PC-9 (cell line): ENCODE data around the gene LAG3. TPM values are rescaled to one million over a fixed set of nuclear protein-coding genes. Genes with fewer than 3 reads are reported as not detected.

Experiments
- BruUV-seq: library from RNA; stranded (reverse); fragments of 400-500 nt; replicated peaks from 2 replicates; lab custom pipeline; 2021; lab: Mats Ljungman, UMichigan
- CTCF ChIA-PET: fragments of 300-600 bp; sonication (Branson Sonifier 250); formaldehyde crosslinking; loops from one replicate; lab custom pipeline; 2022; ENCODE audit warnings: antibody characterized with exemption; lab: Charles Lee
- POLR2A ChIA-PET: fragments of 300-600 bp; sonication (Branson Sonifier 250); formaldehyde crosslinking; loops from one replicate; lab custom pipeline; 2022; ENCODE audit warnings: antibody characterized with exemption; ENCODE audit not compliant: unreplicated experiment; lab: Charles Lee
- DNase-seq, 2 experiments: peaks; one replicate each; pipeline versions ENCODE4 v3.0.0 to v3.0.0-alpha.2; 2015 to 2022; ENCODE audit warnings: mixed read lengths in 1 of 2
- H2AFZ ChIP-seq: fragments of 200-600 bp; sonication (generic); 2 replicates; pipeline ENCODE4 v1.8.1; 2017; ENCODE audit warnings: antibody characterized with exemption
- H3F3A ChIP-seq: fragments of 200-600 bp; sonication (generic); 2 replicates; pipeline ENCODE4 v1.8.1; 2017; ENCODE audit warnings: antibody characterized with exemption, mild to moderate bottlenecking, low read depth; ENCODE audit not compliant: insufficient read depth
- H3K27ac ChIP-seq: fragments of 200-600 bp; sonication (generic); 2 replicates; pipeline ENCODE4 v1.6.1; 2016; ENCODE audit warnings: mixed run types
- H3K27me3 ChIP-seq: fragments of 200-600 bp; sonication (generic); 2 replicates; pipeline ENCODE4 v1.6.1; 2016; ENCODE audit warnings: low read depth, mixed run types; ENCODE audit not compliant: insufficient read depth
- H3K36me3 ChIP-seq: fragments of 200-600 bp; sonication (generic); 2 replicates; pipeline ENCODE4 v1.6.1; 2016; ENCODE audit warnings: low read depth, mixed run types
- H3K4me1 ChIP-seq: fragments of 200-600 bp; sonication (generic); replicated peaks from 2 replicates; pipeline ENCODE4 v1.6.1; 2016; ENCODE audit warnings: mixed run types; ENCODE audit not compliant: insufficient read depth
- H3K4me2 ChIP-seq: fragments of 200-600 bp; sonication (generic); 2 replicates; pipeline ENCODE4 v1.6.1; 2017; ENCODE audit warnings: mixed run types
- H3K4me3 ChIP-seq: fragments of 200-600 bp; sonication (generic); 2 replicates; pipeline ENCODE4 v1.6.1; 2016; ENCODE audit warnings: mixed run types
- H3K79me2 ChIP-seq: fragments of 200-600 bp; sonication (generic); 2 replicates; pipeline ENCODE4 v1.6.1; 2017; ENCODE audit warnings: low read depth, mixed run types
- H3K9me2 ChIP-seq: fragments of 200-600 bp; sonication (generic); 2 replicates; pipeline ENCODE4 v1.8.1; 2017; ENCODE audit warnings: mild to moderate bottlenecking; ENCODE audit not compliant: insufficient read depth
- H3K9me3 ChIP-seq: fragments of 200-600 bp; sonication (generic); 2 replicates; pipeline ENCODE4 v1.8.1; 2016; ENCODE audit warnings: low read depth; ENCODE audit not compliant: insufficient read depth
- H4K20me1 ChIP-seq: fragments of 200-600 bp; sonication (generic); 2 replicates; pipeline ENCODE4 v1.8.1; 2017; ENCODE audit not compliant: insufficient read depth
- EZH2 ChIP-seq: fragments of 200-600 bp; sonication (generic); IDR thresholded peaks from 2 replicates; pipeline ENCODE4 v1.8.0; 2017; ENCODE audit warnings: antibody characterized with exemption, low read depth
- intact Hi-C: fragments of 100-400 bp; cut with micrococcal nuclease; formaldehyde crosslinking; loops from one replicate; pipeline ENCODE4 v1.10.0; 2022; ENCODE audit not compliant: unreplicated experiment
- total RNA-seq: library from RNA; stranded (reverse); gene quantifications from 2 replicates; pipeline ENCODE4 v1.2.3, GENCODE V29; 2021
- TF ChIP-seq, protein P1 (sequence below): fragments of 200-600 bp; sonication (generic); conservative IDR thresholded peaks from 2 replicates; pipeline ENCODE4 v1.6.1; 2017; ENCODE audit warnings: mixed run types, antibody characterized with exemption, mild to moderate bottlenecking, moderate library complexity

Gene LAG3
- total RNA-seq, 1 experiment from 2014 or later, result 10.5 TPM

DNA sequence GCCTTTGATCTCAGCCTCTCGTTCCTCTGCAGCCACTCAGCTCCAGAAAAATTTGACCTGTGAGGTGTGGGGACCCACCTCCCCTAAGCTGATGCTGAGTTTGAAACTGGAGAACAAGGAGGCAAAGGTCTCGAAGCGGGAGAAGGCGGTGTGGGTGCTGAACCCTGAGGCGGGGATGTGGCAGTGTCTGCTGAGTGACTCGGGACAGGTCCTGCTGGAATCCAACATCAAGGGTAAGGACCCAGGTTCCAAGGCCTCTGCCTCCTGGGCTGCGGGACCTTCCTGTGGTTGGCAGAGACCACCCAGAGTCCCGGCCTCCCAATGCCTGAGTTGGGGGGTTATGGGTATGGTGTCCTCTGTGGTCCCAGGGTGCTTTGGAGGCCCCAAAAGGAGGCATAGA is 44.8 kb downstream of the LAG3 start:
- Histone ChIP-seq H3K9me3 (no peaks in the 10 kb centered on the region), H3K36me3 (no peaks in the 10 kb centered on the region), H3K9me2 (no peaks in the 10 kb centered on the region), H3K27ac (no peak overlapping the region), H2AFZ (no peak overlapping the region), H4K20me1 (no peaks in the 10 kb centered on the region), H3F3A (no peaks in the 10 kb centered on the region), H3K4me1 (no peaks in the 10 kb centered on the region; the same call in 1 of the 2 replicates), H3K4me3 (no peak overlapping the region), H3K4me2 (no peak overlapping the region), H3K79me2 (no peaks in the 10 kb centered on the region), H3K27me3 (peaks cover 55% of the 10 kb centered on the region)
- CTCF ChIA-PET, result no interaction called here
- POLR2A ChIA-PET, result no interaction called here
- DNase-seq, result no peak
- TF ChIP-seq, protein P1, sequence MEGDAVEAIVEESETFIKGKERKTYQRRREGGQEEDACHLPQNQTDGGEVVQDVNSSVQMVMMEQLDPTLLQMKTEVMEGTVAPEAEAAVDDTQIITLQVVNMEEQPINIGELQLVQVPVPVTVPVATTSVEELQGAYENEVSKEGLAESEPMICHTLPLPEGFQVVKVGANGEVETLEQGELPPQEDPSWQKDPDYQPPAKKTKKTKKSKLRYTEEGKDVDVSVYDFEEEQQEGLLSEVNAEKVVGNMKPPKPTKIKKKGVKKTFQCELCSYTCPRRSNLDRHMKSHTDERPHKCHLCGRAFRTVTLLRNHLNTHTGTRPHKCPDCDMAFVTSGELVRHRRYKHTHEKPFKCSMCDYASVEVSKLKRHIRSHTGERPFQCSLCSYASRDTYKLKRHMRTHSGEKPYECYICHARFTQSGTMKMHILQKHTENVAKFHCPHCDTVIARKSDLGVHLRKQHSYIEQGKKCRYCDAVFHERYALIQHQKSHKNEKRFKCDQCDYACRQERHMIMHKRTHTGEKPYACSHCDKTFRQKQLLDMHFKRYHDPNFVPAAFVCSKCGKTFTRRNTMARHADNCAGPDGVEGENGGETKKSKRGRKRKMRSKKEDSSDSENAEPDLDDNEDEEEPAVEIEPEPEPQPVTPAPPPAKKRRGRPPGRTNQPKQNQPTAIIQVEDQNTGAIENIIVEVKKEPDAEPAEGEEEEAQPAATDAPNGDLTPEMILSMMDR, result no peak
- TF ChIP-seq EZH2, result no peak
- BruUV-seq, result no TSS peak
- intact Hi-C loops, result no loop called here

- no peak for DNase-seq
- no peaks in the 10 kb centered on the region for H3K79me2 ChIP-seq
- no peaks in the 10 kb centered on the region for H4K20me1 ChIP-seq
- intact Hi-C loops, result no loop called here
- no TSS peak for BruUV-seq
- no peaks in the 10 kb centered on the region for H3K9me2 ChIP-seq
- H3K4me1 ChIP-seq, result no peaks in the 10 kb centered on the region; the same call in 1 of the 2 replicates
- H3F3A ChIP-seq, result no peaks in the 10 kb centered on the region
- H2AFZ ChIP-seq, result no peak overlapping the region
- no peak overlapping the region for H3K4me3 ChIP-seq
- POLR2A ChIA-PET, result no interaction called here
- CTCF ChIA-PET, result no interaction called here
- TF ChIP-seq, protein P1, result no peak
- no peak for TF ChIP-seq EZH2
- H3K9me3 ChIP-seq, result no peaks in the 10 kb centered on the region
- no peak overlapping the region for H3K4me2 ChIP-seq
- no peak overlapping the region for H3K27ac ChIP-seq
- H3K36me3 ChIP-seq, result no peaks in the 10 kb centered on the region
- H3K27me3 ChIP-seq, result peaks cover 61% of the 10 kb centered on the region
These were observed 45.4 kb downstream of the LAG3 start for GRCh38 chr12:6817662-6818157.

DNA sequence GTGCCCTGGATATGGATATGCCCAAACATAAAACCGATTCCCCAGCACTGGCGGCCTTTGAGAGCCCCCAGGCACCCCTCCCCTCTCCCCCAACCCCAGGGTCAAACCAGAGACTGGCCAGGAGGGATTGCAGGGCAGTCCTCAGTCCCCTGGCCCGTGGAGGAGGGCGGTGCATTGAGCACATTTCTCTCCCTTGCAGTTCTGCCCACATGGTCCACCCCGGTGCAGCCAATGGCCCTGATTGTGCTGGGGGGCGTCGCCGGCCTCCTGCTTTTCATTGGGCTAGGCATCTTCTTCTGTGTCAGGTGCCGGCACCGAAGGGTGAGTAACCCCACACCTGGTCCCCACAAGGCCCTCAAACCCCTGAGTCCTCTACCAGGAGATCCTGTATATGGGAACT is 45.9 kb downstream of the LAG3 start:
- Histone ChIP-seq H2AFZ (no peak overlapping the region), H4K20me1 (no peaks in the 10 kb centered on the region), H3K9me3 (no peaks in the 10 kb centered on the region), H3K36me3 (no peaks in the 10 kb centered on the region), H3K27ac (no peak overlapping the region), H3F3A (no peaks in the 10 kb centered on the region), H3K4me1 (no peaks in the 10 kb centered on the region; the same call in 1 of the 2 replicates), H3K9me2 (no peaks in the 10 kb centered on the region), H3K4me3 (no peak overlapping the region), H3K4me2 (no peak overlapping the region), H3K79me2 (no peaks in the 10 kb centered on the region), H3K27me3 (peaks cover 66% of the 10 kb centered on the region)
- CTCF ChIA-PET, result no interaction called here
- POLR2A ChIA-PET, result no interaction called here
- intact Hi-C loops, result no loop called here
- no peak for DNase-seq
- no TSS peak for BruUV-seq
- TF ChIP-seq EZH2, result no peak
- TF ChIP-seq, protein P1, result no peak
